ENCODE results near the gene TAAR5. TPM values are rescaled to one million over a fixed set of nuclear protein-coding genes. Genes with fewer than 3 reads are reported as not detected.

Gene TAAR5
- total RNA-seq, 1 donor from 2014 or later: not detected

GRCh38 chr6:132598473-132598872 lies 8.9 kb upstream of the TAAR5 start:
- no peak for DNase-seq (ENCODE audit: low read depth)

GRCh38 chr6:132596201-132596600 lies 6.7 kb upstream of the TAAR5 start:
- DNase-seq (ENCODE audit: low read depth): no peak
- no peak for TF ChIP-seq CTCF (conservative IDR thresholded peaks at IDR 0.05; ENCODE audit: low read depth, low read length)
- H3K4me3 ChIP-seq (ENCODE audit: low read depth, low read length): no peak overlapping the region

More at GRCh38 chr6:132598473-132598872, 8.9 kb upstream of the TAAR5 start:
- TF ChIP-seq CTCF (conservative IDR thresholded peaks at IDR 0.05; ENCODE audit: low read depth, low read length): peak; percentile 60
- no peak overlapping the region for H3K4me3 ChIP-seq (ENCODE audit: low read depth, low read length)

DNA sequence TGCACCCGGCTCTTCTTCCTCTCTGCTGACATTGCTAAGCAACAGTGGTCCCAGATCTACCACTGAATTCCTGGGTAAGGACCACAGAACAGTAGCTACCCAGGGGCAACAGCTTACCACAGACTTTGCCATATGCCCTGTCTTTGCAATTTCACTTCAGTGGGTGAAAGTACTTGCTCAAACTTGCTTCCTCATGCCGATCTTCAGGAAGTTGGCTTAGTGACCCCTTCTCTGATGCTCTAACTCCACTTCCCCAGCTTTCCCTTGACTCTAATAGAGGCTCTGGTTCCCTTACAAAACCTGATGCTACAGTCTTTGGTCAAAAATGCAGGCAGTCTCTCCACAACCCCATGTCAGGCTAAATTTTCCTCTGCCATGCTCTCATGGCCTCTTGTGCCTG lies 3.3 kb upstream of the TAAR5 start:
- H3K4me3 ChIP-seq (ENCODE audit: low read depth, low read length): no peak overlapping the region
- no peak for DNase-seq (ENCODE audit: low read depth)
- TF ChIP-seq CTCF (conservative IDR thresholded peaks at IDR 0.05; ENCODE audit: low read depth, low read length): no peak

DNA sequence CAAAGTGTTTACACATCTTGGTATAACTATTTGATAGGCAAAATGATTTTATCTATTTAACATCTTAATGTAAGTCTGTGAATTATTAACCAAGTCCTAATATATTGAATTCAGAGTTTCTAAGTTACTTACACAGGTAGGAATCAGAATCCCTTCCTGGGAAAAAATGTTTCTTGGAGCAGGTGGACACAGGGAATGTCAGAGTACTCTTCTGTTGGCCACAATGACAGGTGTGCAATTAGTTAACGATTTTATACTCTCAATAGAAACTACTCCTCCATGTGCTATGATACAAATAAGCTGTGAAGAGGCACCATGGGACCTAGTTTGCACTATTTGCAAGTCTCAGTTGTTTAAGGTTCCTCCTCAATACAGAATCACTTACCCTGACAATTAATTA lies 821 bp upstream of the TAAR5 start:
- no peak overlapping the region for H3K4me3 ChIP-seq (ENCODE audit: low read depth, low read length)
- no peak for TF ChIP-seq CTCF (conservative IDR thresholded peaks at IDR 0.05; ENCODE audit: low read depth, low read length)
- DNase-seq (ENCODE audit: low read depth): no peak

DNA sequence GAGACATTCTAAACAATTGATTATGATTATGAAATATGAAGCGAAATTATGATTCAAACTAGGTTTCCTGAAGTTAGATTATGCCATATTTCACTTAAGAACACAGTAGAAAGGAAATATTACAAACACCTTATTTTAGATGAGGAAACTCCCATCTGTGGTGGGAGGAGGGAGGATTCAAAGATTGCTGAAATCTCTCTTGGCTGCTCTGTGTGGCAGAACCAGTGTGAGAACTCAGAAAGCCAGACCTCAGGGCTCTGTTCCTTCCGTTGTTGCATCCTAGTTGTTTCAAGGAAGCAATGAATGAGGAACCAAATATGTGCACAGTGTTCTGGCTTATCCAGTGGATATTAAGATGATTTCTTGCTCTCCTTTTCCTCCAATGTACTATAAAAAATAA lies 2.1 kb downstream of the TAAR5 start:
- no peak for DNase-seq (ENCODE audit: low read depth)
- no peak overlapping the region for H3K4me3 ChIP-seq (ENCODE audit: low read depth, low read length)
- no peak for TF ChIP-seq CTCF (conservative IDR thresholded peaks at IDR 0.05; ENCODE audit: low read depth, low read length)

DNA sequence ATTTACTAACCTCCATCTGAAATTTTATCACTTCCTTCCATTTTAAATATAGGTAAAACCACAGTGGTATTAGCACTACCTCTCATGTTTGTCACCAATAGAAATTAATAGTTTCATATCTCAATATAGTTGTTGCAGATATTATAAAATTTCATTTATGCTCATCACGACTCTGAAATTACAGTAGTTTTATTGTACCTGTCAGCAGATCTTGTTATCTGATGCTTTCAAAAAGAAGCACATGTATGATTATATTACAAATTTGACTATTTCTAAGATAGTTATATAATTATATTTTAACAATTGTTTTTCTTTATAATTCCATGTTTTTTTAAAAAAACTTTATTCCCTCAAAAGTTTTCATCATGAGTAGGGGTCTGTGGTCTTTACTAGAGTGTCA lies 4.8 kb downstream of the TAAR5 start:
- DNase-seq (ENCODE audit: low read depth): no peak
- H3K4me3 ChIP-seq (ENCODE audit: low read depth, low read length): no peak overlapping the region
- TF ChIP-seq CTCF (conservative IDR thresholded peaks at IDR 0.05; ENCODE audit: low read depth, low read length): no peak

- no peak for TF ChIP-seq CTCF (conservative IDR thresholded peaks at IDR 0.05; ENCODE audit: low read depth, low read length)
- DNase-seq (ENCODE audit: low read depth): no peak
- H3K4me3 ChIP-seq (ENCODE audit: low read depth, low read length): no peak overlapping the region
Observed at GRCh38 chr6:132571774-132572173, 17.8 kb downstream of the TAAR5 start.

Measured in epithelial cell of proximal tubule (primary cell).